HG03139 (cell line): ENCODE measurements around the gene KDM2B.

ENCODE experiments used
- ATAC-seq: cut with Tn5 transposase; IDR thresholded peaks from one replicate; pipeline ENCODE4 v1.9.1; 2021; ENCODE audit not compliant: unreplicated experiment

Gene KDM2B

DNA sequence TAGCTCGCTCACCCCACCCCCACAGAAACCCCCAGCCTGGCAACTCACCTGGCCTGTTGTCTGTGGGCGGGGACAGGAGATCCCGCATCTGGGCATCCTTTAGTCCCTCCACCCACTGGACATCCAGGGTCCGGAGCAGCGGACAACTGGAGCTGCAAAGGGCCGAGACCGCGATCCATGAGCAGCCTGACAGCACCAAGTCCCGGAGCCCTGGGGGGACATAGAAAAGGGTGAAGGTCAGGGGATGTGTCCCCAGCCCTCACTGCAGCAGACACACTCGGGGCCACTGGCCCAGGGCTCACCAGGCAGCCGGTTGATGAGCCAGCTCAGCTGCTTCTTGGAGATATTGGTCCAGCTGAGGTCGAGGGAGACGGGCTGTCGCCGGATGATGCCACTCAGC is 140.1 kb downstream of the KDM2B start:
- no peak for ATAC-seq

DNA sequence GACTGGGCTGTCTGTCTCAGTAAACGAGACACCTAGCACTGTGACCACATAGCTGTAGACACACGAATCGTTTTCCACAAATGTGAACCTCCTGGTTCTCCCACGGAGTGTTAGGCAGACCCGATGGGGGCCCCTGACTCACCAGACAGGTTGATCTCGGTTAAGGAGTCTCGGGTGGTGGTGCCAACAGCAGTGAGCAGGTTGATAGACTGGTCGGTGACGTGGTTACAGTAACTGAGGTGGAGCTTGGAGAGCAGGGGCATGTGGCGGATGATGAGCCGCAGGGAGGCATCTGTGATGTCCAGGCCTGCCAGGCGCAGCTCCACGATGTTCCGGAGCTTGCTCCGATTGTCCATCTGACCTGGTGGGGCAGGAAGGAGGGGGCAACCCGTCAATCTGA is 141.1 kb downstream of the KDM2B start:
- no peak for ATAC-seq

- no peak for ATAC-seq
Measured at GRCh38 chr12:121438905-121439304, 141.9 kb downstream of the KDM2B start.

- ATAC-seq: no peak
Measured at GRCh38 chr12:121436706-121437105, 144.1 kb downstream of the KDM2B start.

GRCh38 chr12:121432740-121433480 is 147.9 kb downstream of the KDM2B start:
- no peak for ATAC-seq

DNA sequence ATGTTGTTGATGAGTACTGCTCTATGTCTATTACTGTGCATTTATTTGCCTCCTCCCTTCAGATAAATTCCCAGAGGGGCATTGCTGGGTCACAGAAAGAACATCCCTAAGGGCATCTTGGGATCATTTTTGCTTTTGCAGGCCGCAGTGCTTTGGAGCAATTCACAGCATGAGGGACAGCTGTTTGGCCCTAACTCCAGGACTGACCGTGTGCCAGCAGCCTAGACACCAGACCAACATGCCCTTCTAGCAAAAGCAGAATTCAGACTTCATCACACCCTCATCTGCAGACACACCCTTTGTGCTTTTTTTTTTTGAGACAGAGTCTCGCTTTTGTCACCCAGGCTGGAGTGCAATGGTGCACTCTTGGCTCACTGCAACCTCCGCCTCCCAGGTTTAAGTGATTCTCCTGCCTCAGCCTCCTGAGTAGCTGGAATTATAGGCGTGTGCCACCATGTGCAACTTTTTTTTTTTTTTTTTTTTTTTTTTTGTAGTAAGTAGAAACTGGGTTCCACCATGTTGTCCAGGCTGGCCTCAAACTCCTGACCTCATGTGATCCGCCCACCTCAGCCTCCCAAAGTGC is 149.9 kb downstream of the KDM2B start:
- ATAC-seq: no peak

GRCh38 chr12:121428883-121429282 is 151.9 kb downstream of the KDM2B start:
- ATAC-seq: no peak

- ATAC-seq: no peak
Measured at GRCh38 chr12:121427556-121428050, 153.2 kb downstream of the KDM2B start.

- no peak for ATAC-seq
Measured at GRCh38 chr12:121424624-121424975, 156.2 kb downstream of the KDM2B start.

GRCh38 chr12:121423682-121424623 is 156.9 kb downstream of the KDM2B start:
- no peak for ATAC-seq

DNA sequence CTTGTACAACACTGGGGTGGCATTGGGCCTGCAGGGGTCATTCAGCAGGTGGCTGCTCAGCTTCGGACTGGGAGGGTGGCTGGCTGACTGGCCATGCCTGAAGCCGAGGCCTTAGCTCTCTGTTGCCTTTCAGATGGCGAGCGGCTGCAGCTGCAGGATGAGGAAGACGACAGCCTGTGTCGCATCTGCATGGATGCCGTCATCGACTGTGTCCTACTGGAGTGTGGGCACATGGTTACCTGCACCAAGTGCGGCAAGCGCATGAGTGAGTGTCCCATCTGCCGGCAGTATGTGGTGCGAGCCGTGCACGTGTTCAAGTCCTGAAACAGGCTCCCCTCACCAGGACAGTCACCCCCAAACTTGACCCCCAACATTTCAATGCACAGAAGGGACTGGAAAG is 157.6 kb downstream of the KDM2B start:
- no peak for ATAC-seq

DNA sequence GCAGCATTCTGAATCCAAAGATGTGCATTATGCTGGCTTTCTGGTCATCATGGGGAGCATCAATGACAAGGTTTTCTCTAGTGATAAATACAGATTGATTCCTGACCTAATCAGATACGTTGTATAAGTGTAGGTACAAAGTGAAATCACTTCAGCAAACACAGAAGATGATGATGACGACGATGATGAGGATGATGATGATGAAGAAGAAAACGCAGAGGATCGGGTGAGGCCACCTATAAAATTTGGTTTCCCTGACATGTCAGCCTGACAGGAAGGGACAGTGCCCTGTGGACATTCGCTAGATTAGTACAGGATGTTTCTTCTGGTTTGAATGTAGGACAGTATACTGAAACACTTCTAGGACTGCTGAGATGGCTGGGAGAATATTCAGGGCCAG is 160.7 kb downstream of the KDM2B start:
- no peak for ATAC-seq

- ATAC-seq: no peak
Measured at GRCh38 chr12:121417847-121418246, 163.0 kb downstream of the KDM2B start.

- ATAC-seq: no peak
Measured at GRCh38 chr12:121413917-121414316, 166.9 kb downstream of the KDM2B start.

- ATAC-seq: no peak
Measured at GRCh38 chr12:121405211-121405610, 175.6 kb downstream of the KDM2B start.

DNA sequence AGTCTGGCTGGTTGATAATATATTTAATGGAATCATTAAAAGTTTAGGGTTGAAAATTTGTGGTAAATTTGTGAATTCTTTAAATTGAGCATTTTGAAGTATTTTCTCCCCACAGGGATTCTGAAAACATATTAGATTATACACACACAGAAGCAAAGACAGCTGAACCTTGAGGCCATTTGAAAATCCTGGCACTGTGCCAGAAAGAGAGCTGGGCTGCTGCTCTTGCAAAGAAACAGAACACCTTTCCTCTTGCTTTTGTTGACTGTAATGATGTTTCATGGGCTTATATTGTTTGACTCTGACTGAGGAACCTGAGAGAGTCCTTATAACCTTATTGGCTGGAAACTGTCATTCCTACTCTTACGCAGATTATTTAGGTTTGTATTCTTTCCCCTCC is 176.1 kb downstream of the KDM2B start:
- no peak for ATAC-seq

DNA sequence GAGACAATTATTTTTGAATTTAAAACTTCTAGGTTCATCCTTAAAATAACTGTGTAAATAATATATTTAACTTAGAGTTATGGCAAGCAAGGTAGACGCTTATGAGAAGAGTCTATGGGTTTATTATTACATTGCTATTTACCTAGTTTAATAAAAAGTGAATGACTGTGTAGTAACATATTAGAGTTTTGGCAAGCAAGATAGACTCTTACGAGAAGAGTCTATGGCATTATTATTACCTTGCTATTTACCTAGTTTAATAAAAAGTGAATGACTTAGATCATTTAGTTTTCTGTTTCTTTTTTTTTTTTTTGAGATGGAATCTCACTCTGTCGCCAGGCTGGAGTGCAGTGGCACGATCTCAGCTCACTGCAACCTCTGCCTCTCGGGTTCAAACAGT is 177.1 kb downstream of the KDM2B start:
- ATAC-seq: no peak

- ATAC-seq: peak; percentile 35
Measured at GRCh38 chr12:121400332-121401139, 180.3 kb downstream of the KDM2B start.

GRCh38 chr12:121399391-121400331 is 181.2 kb downstream of the KDM2B start, which contains the start of gene RNF34:
TSS of gene RNF34 (plus strand) at chr12:121400118. CDS start at chr12:121400213, 95 bp downstream.
- peak; percentile 90 for ATAC-seq

- ATAC-seq: no peak
Measured at GRCh38 chr12:121398355-121398754, 182.5 kb downstream of the KDM2B start.
